CD4-positive, alpha-beta memory T cell (primary cell): ENCODE data around the gene SLC25A39. TPM values are rescaled to one million over a fixed set of nuclear protein-coding genes. Genes with fewer than 3 reads are reported as not detected.

ENCODE experiments used
- CTCF ChIA-PET: fragments of 350-600 bp; sonication (Branson Sonifier 250); formaldehyde crosslinking; loops from one replicate; lab custom pipeline; 2021; ENCODE audit warnings: inconsistent platforms; ENCODE audit not compliant: partially characterized antibody; lab: Charles Lee
- POLR2A ChIA-PET: fragments of 350-600 bp; sonication (Branson Sonifier 250); formaldehyde crosslinking; loops from one replicate; lab custom pipeline; 2021; ENCODE audit not compliant: partially characterized antibody; lab: Charles Lee
- DNase-seq, 5 donors: peaks; one replicate each; pipeline versions ENCODE4 v3.0.0 to v3.0.0-alpha.2; 2020 to 2022; ENCODE audit warnings: mixed read lengths in 1 of 5
- H3K27ac ChIP-seq: one replicate; pipeline ENCODE4 v1.7.0; 2013; ENCODE audit warnings: low read depth, low read length
- H3K27me3 ChIP-seq: 2 replicates; pipeline ENCODE4 v1.7.0; 2013; ENCODE audit warnings: mild to moderate bottlenecking, low read length, moderate library complexity; ENCODE audit not compliant: insufficient read depth
- H3K36me3 ChIP-seq: 2 replicates; pipeline ENCODE4 v1.7.0; 2013; ENCODE audit warnings: mild to moderate bottlenecking, low read length, moderate library complexity; ENCODE audit not compliant: insufficient read depth
- H3K4me1 ChIP-seq: 2 replicates; pipeline ENCODE4 v1.7.0; 2013; ENCODE audit warnings: mild to moderate bottlenecking, low read length, moderate library complexity; ENCODE audit not compliant: insufficient read depth
- H3K4me3 ChIP-seq, 2 donors: one replicate each; pipeline ENCODE4 v1.7.0; 2013; ENCODE audit warnings: low read length in 2 of 2, mild to moderate bottlenecking in 1 of 2
- H3K9me3 ChIP-seq, 2 donors: one replicate each; pipeline ENCODE4 v1.7.0; 2013; ENCODE audit warnings: low read length in 2 of 2, control low read depth in 1 of 2; ENCODE audit not compliant: control insufficient read depth in 1 of 2
- H3K27ac Mint-ChIP-seq, 7 donors: one replicate each; pipeline ENCODE4 v1.8.0; 2020 to 2021; ENCODE audit warnings: mixed read lengths in 7 of 7, mild to moderate bottlenecking in 6 of 7, inconsistent platforms in 3 of 7, moderate library complexity in 3 of 7
- H3K27me3 Mint-ChIP-seq, 2 donors: one replicate each; pipeline ENCODE4 v1.8.0; 2020 to 2021; ENCODE audit warnings: mixed read lengths in 2 of 2
- H3K36me3 Mint-ChIP-seq, 2 donors: one replicate each; pipeline ENCODE4 v1.8.0; 2020 to 2021; ENCODE audit warnings: mixed read lengths in 2 of 2, inconsistent platforms in 1 of 2, mild to moderate bottlenecking in 1 of 2
- H3K4me1 Mint-ChIP-seq, 4 donors: one replicate each; pipeline ENCODE4 v1.8.0; 2020 to 2021; ENCODE audit warnings: mixed read lengths in 4 of 4, mild to moderate bottlenecking in 1 of 4
- H3K4me3 Mint-ChIP-seq, 8 donors: one replicate each; pipeline ENCODE4 v1.8.0; 2020 to 2021; ENCODE audit warnings: mixed read lengths in 8 of 8, mild to moderate bottlenecking in 7 of 8, moderate library complexity in 6 of 8, inconsistent platforms in 3 of 8
- H3K9me3 Mint-ChIP-seq, 8 donors: one replicate each; pipeline ENCODE4 v1.8.0; 2020 to 2021; ENCODE audit warnings: mixed read lengths in 8 of 8, mild to moderate bottlenecking in 5 of 8, inconsistent platforms in 3 of 8, moderate library complexity in 1 of 8
- intact Hi-C: fragments of 100-400 bp; cut with micrococcal nuclease; formaldehyde crosslinking; loops from one replicate; pipeline ENCODE4 v1.15.1; 2023
- polyA plus RNA-seq, 2 donors: library from polyadenylated mRNA; unstranded; fragments of 300-500 nt; fragmentation: Illumina TruSeq; gene quantifications; one replicate each; pipeline ENCODE4 v1.2.3, GENCODE V29; 2021
- total RNA-seq, 2 experiments: library from RNA; stranded (reverse); gene quantifications; one replicate each; pipeline ENCODE4 v1.2.3, GENCODE V29; 2021

The SLC25A39 gene
- total and polyA plus RNA-seq, 4 experiments from 2014 or later: 91.2 to 140 (median 105) TPM

- peak in 4 of 5 donors; percentile 26 to 37 (median 32) for DNase-seq
- ChIA-PET POLR2A (interaction anchor here (0.6 to 2.9 kb wide), 8 partner anchors 9 to 1498 kb away, joined by 3 to 14 read pairs (median 4); partner anchors contain the start of genes SLC25A39 and UBTF), CTCF (interaction anchor here (0.8 to 0.9 kb wide), 2 partner anchors 17 to 31 kb away, joined by 3 read pairs; no protein-coding TSS in a partner anchor)
- H3K36me3 ChIP-seq: peaks cover 4% of the 10 kb centered on the region
- peaks cover 15% of the 10 kb centered on the region for H3K4me1 ChIP-seq
- H3K9me3 ChIP-seq: no peaks in the 10 kb centered on the region
- H3K4me3 ChIP-seq: peak overlapping the region in 1 of 2 donors; percentile 21
- Mint-ChIP-seq H3K4me1 (peaks cover 11 to 19% (median 13%) of the 10 kb centered on the region in 4 donors), H3K9me3 (peaks cover 0 to 2% (median 0%) of the 10 kb centered on the region in 8 donors), H3K36me3 (peaks cover 6 to 8% of the 10 kb centered on the region in 2 donors), H3K4me3 (peak overlapping the region; percentile 56 to 87 (median 68)), H3K27me3 (peaks cover 22 to 33% of the 10 kb centered on the region in 2 donors), H3K27ac (peak overlapping the region in 1 of 7 donors; percentile 4)
- intact Hi-C loops: no loop called here
- H3K27me3 ChIP-seq: peaks cover 13% of the 10 kb centered on the region
- H3K27ac ChIP-seq: no peak overlapping the region
Measured at GRCh38 chr17:44314869-44315661, 9.6 kb downstream of the SLC25A39 start.

GRCh38 chr17:44314524-44314868 lies 10.1 kb downstream of the SLC25A39 start:
- Histone ChIP-seq H3K27me3 (peaks cover 13% of the 10 kb centered on the region), H3K4me3 (peak overlapping the region in 1 of 2 donors; percentile 21), H3K36me3 (peaks cover under 1% of the 10 kb centered on the region), H3K27ac (no peak overlapping the region), H3K4me1 (peaks cover 15% of the 10 kb centered on the region), H3K9me3 (no peaks in the 10 kb centered on the region)
- ChIA-PET POLR2A (interaction anchor here (0.6 to 2.9 kb wide), 6 partner anchors 10 to 1498 kb away, joined by 3 to 14 read pairs (median 4); partner anchors contain the start of gene SLC25A39), CTCF (interaction anchor here (0.8 kb wide), 1 partner anchor 31 kb away, joined by 3 read pairs; no protein-coding TSS in a partner anchor)
- peak overlapping the region; percentile 48 to 75 (median 57) for H3K4me3 Mint-ChIP-seq
- peaks cover 0 to 2% (median 0%) of the 10 kb centered on the region in 8 donors for H3K9me3 Mint-ChIP-seq
- intact Hi-C loops: no loop called here
- H3K27ac Mint-ChIP-seq: no peak overlapping the region
- no peak for DNase-seq
- H3K36me3 Mint-ChIP-seq: peaks cover 4 to 7% of the 10 kb centered on the region in 2 donors
- peaks cover 22 to 38% of the 10 kb centered on the region in 2 donors for H3K27me3 Mint-ChIP-seq
- peaks cover 13 to 24% (median 15%) of the 10 kb centered on the region in 4 donors for H3K4me1 Mint-ChIP-seq

- peaks cover 13% of the 10 kb centered on the region for H3K27me3 ChIP-seq
- H3K36me3 ChIP-seq: no peaks in the 10 kb centered on the region
- intact Hi-C loops: no loop called here
- peaks cover 14 to 27% (median 17%) of the 10 kb centered on the region in 4 donors for H3K4me1 Mint-ChIP-seq
- no peaks in the 10 kb centered on the region for H3K9me3 ChIP-seq
- H3K4me3 Mint-ChIP-seq: peak overlapping the region; percentile 48 to 75 (median 57)
- no peak overlapping the region for H3K4me3 ChIP-seq
- H3K27me3 Mint-ChIP-seq: peaks cover 22 to 38% of the 10 kb centered on the region in 2 donors
- H3K36me3 Mint-ChIP-seq: peaks cover 0 to 3% of the 10 kb centered on the region in 2 donors
- DNase-seq: no peak
- ChIA-PET POLR2A (interaction anchor here (1.2 to 2.9 kb wide), 3 partner anchors 10 to 953 kb away, joined by 3 to 14 read pairs (median 10); partner anchors contain the start of gene SLC25A39), CTCF (interaction anchor here (0.8 kb wide), 1 partner anchor 32 kb away, joined by 3 read pairs; no protein-coding TSS in a partner anchor)
- peaks cover 19% of the 10 kb centered on the region for H3K4me1 ChIP-seq
- H3K27ac Mint-ChIP-seq: peak overlapping the region in 1 of 7 donors; percentile 76
- H3K27ac ChIP-seq: no peak overlapping the region
- H3K9me3 Mint-ChIP-seq: peaks cover 0 to 2% (median 0%) of the 10 kb centered on the region in 8 donors
Measured at GRCh38 chr17:44314031-44314430, 10.6 kb downstream of the SLC25A39 start.

DNA sequence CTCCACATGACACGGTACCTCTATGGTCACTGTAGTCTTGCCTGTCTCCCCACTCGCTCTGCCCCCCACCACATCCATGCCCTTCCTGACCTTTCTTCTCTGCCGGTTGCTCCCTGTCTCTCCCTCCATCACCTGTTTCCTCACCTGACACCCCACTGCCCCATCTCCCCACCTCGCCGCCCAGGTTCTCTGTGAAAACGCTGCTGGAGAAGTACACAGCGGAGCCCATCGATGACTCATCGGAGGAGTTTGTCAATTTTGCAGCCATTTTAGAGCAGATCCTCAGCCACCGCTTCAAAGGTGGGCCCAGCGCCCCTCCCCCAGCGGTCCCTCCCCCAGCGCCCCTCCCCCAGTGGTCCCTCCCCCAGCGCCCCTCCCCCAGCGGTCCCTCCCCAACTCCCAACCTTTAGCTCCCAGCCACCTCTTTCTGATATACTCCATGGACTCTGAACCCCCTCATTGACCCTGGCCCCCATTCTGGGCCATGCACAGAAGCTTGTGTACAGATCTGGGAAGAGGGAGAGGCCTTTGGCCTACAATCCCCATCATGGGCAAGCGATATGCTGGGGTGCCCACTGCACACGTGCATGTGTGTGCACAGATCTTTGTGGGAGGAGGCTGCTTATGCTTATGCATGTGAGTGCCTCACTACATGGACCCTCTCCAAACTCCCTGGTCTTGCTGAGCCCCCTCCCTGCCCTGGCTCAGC lies 12.1 kb downstream of the SLC25A39 start:
- peaks cover 0 to 3% of the 10 kb centered on the region in 2 donors for H3K36me3 Mint-ChIP-seq
- Histone ChIP-seq H3K9me3 (no peaks in the 10 kb centered on the region), H3K27ac (no peak overlapping the region), H3K36me3 (no peaks in the 10 kb centered on the region), H3K27me3 (peaks cover 16% of the 10 kb centered on the region), H3K4me1 (peaks cover 29% of the 10 kb centered on the region), H3K4me3 (no peak overlapping the region)
- H3K27me3 Mint-ChIP-seq: peaks cover 22 to 36% of the 10 kb centered on the region in 2 donors
- DNase-seq: no peak
- intact Hi-C loops: no loop called here
- CTCF ChIA-PET: interaction anchor here (1.3 kb wide), 1 partner anchor 19 kb away, joined by 5 read pairs; no protein-coding TSS in a partner anchor
- H3K27ac Mint-ChIP-seq: no peak overlapping the region
- peaks cover 0 to 2% (median 0%) of the 10 kb centered on the region in 8 donors for H3K9me3 Mint-ChIP-seq
- peak overlapping the region in 1 of 8 donors; percentile 43 for H3K4me3 Mint-ChIP-seq
- H3K4me1 Mint-ChIP-seq: peaks cover 14 to 29% (median 20%) of the 10 kb centered on the region in 4 donors
- POLR2A ChIA-PET: no interaction called here

DNA sequence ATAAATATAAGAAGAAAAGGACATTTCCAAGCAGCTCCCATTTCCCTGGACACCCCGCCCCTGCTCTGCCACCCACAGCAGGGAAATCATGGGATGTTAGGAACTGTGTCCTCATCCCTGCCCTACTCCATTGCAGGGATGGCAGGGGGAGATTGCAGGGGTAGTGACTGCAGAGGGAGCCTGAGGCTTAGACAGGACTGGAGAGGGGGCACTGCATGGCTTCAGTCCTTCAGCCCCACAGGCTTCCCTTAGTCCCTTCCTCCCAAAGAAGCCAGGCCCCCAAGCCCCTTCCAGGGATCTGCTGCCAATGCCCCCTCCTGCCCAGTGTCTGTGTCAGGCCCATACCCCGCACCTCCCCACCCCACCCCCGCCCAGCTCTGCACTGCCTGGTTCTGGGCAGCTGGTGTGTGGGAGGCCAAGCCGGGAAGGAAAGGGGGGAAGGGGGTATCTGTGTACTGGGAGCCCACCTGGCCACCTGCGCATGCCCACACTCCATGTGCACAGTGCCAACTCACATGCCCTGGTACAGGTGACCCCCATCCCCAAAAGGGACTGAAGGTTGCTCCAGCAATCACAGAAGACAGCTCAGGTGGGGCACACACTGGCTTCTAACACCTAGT lies 13.0 kb downstream of the SLC25A39 start:
- H3K4me3 Mint-ChIP-seq: no peak overlapping the region
- peaks cover 31% of the 10 kb centered on the region for H3K4me1 ChIP-seq
- intact Hi-C loops: no loop called here
- H3K27me3 Mint-ChIP-seq: peaks cover 22 to 34% of the 10 kb centered on the region in 2 donors
- H3K9me3 Mint-ChIP-seq: peaks cover 0 to 2% (median 0%) of the 10 kb centered on the region in 8 donors
- no peak overlapping the region for H3K4me3 ChIP-seq
- no peak overlapping the region for H3K27ac ChIP-seq
- ChIA-PET POLR2A (no interaction called here), CTCF (interaction anchor here (3.8 kb wide), 1 partner anchor 20 kb away, joined by 11 read pairs; no protein-coding TSS in a partner anchor)
- no peaks in the 10 kb centered on the region for H3K9me3 ChIP-seq
- H3K27ac Mint-ChIP-seq: peak overlapping the region in 1 of 7 donors; percentile 35
- H3K27me3 ChIP-seq: peaks cover 16% of the 10 kb centered on the region
- peaks cover 0 to 3% of the 10 kb centered on the region in 2 donors for H3K36me3 Mint-ChIP-seq
- DNase-seq: no peak
- H3K4me1 Mint-ChIP-seq: peaks cover 14 to 34% (median 26%) of the 10 kb centered on the region in 4 donors
- no peaks in the 10 kb centered on the region for H3K36me3 ChIP-seq

DNA sequence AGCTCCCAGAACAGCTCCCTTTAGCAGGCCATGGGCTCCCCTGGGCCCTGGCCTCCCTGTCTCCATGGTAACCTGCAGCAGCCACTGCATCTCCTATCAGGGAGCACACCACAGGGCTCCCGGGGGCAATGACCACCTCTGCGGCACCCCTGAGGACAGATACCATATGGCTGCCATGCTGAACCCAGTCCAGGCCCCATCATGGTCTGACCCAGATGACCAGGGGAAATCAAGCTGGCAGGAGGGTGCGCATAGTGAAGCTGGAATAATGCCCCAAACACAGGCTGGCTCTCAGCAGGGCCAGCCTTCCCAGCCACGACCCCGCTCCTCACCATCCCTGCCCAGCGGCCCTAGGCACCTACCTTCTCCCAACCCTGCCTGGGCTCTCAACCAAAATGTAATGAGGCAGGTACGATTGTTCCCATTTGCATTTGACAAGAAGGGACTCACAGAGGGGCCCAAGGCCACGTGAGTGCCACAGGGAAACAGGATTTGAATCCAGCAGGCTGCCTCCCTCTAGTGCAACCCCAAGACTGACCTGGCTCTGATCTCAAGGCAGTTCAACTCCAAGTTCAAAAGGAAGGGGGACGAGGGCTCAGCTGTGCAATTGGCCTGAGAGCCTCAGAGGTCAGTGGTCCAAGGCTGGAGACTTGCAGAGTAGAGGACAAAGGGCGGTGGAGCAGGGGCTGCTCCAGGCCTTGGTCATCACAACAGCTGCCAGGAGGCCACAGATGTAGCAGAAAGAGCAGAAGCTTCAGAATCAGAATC lies 13.8 kb downstream of the SLC25A39 start:
- Mint-ChIP-seq H3K4me3 (peak overlapping the region in 2 of 8 donors; percentile 29 to 39), H3K27ac (peak overlapping the region in 1 of 7 donors; percentile 35), H3K9me3 (peaks cover 0 to under 1% (median 0%) of the 10 kb centered on the region in 8 donors), H3K4me1 (peaks cover 8 to 31% (median 24%) of the 10 kb centered on the region in 4 donors), H3K36me3 (peaks cover 0 to under 1% of the 10 kb centered on the region in 2 donors), H3K27me3 (peaks cover 17 to 31% of the 10 kb centered on the region in 2 donors)
- Histone ChIP-seq H3K4me1 (peaks cover 26% of the 10 kb centered on the region), H3K27me3 (peaks cover 8% of the 10 kb centered on the region), H3K27ac (no peak overlapping the region), H3K4me3 (no peak overlapping the region), H3K9me3 (no peaks in the 10 kb centered on the region), H3K36me3 (no peaks in the 10 kb centered on the region)
- POLR2A ChIA-PET: interaction anchor here (2.8 kb wide), 1 partner anchor 89 kb away, joined by 13 read pairs; no protein-coding TSS in a partner anchor
- CTCF ChIA-PET: interaction anchor here (2.3 to 3.8 kb wide), 2 partner anchors 20 to 101 kb away, joined by 7 to 11 read pairs; no protein-coding TSS in a partner anchor
- DNase-seq: no peak
- intact Hi-C loops: no loop called here
